ENCODE data around the gene CACNA1H.
"Not testable (repeated sequence)": the region's sequence is repeated elsewhere in the genome, so short reads cannot be mapped to it uniquely, and the experiment has no call there.

CACNA1H gene

DNA sequence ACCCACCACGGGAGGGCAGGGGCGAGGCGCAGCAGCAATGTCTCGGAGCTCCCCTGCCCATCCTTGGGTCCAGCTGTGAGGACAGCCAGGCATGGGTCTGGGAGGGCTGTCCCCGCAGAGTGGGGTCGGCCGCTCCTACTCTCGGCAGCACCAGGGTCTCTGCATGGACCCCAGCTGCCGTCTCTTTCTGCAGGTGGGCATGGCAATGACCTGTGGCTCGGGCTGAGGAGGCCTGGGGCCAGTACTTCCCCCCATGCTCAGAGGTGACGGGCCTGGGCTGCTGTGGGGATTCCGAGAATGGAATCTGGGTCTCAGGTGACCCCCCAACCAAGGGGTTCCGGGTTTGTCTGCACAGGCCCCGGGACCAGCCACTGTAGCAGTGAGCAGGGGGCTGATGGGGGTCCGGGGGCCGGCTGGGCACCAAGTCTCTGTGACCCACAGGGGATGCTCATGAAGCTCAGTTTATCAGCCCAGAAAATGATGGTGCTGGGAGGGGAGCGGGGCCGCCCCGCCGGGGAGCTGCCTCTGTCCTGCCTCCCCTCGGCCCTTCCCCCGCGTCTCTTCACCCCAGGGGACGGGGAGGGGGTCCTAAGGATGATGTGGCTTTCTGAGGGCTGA is 23.5 kb downstream of the CACNA1H start:
- DNase-seq, result no peak

DNA sequence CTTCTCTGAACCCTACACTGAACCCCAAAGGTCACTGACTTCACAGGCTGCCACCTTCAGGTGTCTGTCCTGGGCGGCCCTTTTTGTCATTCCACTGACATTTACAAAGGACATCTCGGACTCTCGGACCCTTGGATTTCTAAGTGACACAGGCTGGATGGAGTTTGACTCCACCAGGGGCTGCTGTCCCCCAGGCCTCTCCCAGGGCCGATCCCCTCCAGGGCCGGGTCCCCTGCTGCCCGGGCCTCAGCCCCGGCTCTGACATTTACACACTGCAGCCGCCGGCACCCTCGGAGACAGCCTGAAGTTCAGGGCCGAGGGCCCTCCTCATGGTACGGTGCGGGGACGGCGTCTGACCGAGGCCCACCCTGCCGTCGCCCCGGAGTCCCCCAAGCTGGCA is 24.1 kb downstream of the CACNA1H start:
- DNase-seq, result no peak

DNA sequence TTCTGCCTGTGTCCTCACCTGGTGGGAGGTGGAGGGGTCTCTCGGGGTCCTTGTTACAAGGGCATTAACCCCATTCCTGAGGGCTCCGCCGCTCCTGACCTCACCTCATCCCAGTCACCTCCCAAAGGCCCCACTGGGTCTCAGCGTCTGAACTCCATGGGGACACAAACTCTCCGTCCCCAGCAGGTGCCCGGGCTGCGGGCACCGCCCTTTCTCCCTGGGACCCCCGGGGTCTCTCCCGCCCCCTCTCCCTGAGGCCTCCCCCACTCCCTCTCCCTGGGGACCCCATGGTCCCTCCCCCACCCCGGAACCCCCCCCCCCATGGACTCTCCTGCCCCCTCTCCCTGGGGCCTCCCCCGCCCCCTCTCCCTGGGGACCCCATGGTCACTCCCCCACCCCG is 24.8 kb downstream of the CACNA1H start:
- DNase-seq, result no peak

DNA sequence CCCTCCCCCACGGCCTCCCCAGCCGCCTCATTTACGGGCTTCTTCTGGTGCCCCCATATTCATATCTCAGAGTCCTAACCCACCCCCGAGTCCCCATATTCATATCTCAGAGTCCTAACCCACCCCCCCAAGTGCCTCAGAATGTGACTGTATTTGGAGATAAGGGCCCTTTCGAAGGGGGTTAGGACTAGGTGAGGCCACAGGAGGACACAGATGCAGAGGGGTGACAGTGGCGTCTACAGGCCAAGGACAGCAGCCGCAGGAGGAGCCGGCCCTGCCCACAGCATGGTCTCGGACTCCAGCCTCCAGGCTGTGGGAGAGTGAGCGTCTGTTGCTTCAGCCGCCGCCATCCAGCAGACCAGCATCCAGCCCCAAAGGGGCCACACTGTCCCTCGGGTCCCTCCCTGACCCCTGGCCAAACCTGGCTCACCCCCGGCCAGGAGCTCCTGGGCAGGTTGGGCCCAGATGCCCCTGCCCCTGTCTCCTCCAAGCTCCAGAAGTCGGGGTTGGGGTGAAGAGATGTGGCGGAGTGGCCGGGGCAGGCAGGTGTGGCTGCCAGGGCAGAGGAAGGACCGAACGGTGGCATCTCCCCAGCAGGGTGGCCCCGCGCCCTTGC is 25.5 kb downstream of the CACNA1H start:
- no peak for DNase-seq

DNA sequence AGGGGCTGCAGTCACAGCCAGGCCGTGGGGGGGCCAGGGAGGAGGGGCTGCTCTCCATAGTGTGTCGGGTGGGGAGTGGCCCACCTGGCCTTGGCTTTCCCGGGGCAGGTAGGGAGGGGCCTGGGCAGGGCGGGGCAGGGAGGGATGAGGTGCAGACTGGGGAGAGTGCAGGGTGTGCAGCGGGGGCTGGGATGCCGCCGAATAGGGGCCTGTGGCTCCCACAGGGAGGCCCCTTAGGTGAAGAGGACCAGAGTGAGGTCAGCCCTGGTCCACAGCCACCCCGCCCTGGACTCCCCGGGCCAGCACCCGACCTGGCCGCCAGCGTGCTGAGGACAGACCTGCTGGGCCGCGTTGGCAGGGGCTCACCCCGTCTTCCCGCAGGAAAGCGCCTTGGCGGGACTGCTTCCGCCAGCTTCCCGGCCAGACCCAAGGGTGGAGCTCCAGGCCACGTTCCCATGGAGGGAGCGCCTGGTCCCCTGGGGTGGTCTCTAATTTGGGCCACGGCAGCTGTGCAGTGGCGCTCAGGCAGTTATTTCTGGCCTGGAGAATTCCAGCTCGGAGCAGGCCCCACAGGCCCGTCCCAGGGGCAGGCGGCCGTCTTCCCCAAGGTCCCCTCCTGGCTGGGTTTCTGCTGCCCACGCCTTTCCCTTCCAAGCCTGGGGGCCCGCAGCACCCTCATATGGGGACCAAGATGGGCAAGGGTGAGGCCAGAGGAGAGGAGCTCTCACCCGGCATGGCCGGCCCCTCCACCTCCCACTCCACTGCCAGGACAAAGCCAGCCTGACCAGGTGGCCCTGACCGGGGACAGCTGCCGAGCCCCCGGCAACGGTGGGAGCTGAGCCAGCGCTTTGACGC is 27.9 kb downstream of the CACNA1H start:
- DNase-seq, result no peak

DNA sequence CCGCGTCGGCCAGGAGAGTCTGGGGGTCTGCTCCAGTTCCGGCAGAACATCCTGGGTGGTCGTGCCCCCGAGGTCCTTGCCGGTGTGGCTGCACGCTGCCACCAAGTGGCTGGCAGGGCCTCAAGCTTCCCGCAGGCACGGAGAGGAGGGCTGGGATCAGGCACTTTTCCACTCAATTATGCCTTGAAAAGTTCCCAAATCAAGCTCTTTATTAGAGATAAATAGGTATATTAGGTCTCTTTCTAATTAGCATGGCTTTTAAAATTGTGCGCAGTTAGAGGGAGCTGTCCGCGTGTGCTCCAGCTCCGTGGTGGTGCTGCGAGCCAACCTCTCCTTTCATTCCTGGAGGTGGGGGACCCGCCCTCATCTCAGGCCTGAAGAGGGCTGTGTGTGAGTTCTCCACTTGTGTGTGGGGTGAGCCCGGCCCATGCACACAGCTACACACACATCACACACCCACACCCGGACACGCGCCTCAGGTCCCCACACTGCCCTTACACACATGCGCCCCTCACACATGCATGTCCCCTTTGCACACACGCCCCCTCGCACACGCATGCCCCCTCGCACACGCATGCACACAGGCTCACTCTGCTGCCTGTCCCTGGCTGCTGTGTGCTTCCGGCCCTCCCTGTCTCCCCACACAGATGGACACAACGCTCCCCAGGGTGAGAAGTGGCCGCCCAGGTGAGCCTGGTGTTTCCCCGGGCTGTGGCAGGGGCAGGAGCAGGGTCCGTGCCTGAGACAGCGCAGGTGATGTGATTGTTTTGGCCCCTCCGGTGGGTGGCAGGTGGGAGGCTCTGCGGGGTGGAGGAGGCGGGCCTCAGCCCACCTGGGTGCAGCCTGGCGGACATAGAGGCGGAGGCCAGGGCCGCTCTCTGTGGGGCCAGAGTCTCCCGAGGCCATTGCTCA is 28.8 kb downstream of the CACNA1H start:
- DNase-seq, result no peak

DNA sequence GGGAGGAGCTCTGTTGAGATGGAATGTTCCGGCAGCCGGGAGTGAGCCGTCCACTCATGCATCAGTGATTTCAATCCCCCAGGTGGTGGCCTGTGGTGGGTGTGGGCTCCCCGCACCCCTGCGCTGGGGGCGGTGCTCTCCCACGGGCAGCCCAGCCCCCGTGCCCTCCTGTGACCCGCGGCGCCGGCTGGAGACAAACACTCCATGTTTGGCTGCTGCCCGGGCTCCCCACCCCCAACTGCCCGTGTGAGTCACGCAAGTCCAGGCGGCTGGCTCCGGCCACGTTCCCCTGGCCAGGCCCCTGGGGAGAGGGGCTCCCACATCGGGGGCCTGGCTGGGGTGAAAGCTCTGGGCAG is 29.4 kb downstream of the CACNA1H start:
- no peak for DNase-seq

DNA sequence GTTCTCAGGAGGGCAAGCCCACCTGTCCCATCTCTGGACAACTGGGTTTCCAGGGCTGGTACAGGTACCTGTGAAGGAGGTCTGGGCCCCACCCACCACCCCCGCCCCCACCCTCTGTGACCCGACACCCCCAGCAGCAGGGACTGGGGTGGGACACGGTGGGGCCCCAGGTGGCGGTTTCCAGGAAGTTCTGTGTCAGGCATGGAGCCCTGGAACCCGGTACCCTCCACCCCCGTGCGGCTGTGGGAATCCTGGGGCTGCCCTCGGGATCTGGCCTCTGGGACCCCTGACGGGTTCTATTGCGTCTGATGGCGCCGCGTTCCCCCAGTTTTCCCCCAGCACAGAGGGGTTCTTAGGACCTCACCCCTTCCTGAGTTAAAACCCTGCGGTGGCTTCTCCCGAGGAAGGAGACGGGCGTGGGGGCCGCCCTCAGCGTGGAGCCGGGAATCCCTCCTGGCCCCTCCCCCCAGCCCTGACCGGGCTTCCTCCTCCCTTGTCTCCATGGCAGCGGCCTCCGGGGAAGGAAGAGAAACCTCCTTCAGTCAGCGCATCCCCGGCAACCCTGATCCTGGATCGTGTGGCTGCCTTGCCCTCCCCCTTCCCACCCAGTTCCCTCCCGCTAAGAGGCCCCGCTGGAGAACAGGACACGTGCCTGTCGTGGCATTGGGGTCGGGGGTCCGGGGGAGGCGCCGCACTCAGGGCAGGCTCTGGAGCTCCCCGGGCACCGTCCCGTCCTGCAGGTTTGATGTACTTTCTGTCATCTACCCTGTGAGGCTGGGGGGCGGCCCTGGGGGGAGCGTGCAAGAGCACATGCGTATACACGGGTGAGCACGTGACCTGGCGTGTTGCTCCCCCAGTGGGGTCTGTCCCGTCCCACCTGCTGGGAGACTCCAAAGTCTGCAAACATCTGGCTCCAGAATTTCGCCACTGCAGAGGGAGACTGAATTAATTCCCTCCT is 30.3 kb downstream of the CACNA1H start:
- DNase-seq, result no peak

DNA sequence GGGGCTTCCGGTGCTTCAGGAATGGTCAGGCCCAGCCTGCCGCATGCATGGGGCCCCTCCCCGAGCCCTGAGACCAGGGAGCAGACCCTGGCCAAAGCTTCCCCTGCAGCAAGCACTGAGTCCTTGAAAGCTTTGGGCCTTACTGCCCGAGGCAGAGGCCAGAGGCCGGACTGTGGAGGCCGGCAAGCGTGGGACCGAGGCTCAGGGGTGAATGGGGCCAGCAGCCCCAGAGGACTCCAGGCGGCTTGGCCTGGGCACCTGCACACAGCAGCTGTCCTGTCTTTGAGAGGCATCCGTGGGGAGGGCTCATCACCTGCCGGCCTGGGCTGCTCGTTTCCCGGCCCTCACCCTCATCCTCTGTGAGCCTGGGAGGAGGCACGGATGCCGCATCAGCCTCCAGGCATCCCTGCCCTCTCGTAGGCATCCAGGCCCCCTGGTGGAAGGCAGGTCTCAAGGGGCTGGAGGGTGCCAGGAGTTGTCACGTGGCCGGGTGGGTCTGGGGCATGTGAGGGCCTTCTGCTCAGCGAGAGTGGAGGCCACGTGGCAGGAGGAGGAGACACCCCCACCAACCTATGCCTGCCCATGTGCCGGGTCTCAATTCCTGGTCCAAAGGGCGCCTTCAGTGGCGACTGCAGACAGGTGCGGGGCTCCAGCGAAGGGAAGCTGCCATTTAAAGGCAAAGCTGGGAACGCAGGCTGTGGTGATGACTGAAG is 31.4 kb downstream of the CACNA1H start:
- no peak for DNase-seq

DNA sequence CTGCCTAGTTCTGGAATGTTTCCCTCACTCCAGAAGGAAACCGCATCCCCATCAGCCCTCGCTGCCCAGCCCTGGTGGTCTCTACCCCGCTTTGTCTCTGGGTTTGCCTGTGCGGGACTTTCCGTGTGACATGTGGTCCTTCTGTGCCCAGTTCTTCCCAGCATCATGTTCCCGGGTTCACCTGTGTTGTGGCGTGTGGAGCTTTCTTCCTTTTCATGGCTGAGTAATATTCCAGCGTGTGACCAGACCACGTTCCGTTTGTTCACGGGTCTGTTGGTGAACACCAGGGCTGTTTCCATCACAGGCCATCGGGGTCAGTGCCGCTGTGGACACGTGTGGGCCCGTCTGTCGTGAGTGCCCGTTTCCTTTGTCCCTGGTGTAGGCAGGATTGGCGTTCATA is 32.1 kb downstream of the CACNA1H start:
- DNase-seq, result no peak

DNA sequence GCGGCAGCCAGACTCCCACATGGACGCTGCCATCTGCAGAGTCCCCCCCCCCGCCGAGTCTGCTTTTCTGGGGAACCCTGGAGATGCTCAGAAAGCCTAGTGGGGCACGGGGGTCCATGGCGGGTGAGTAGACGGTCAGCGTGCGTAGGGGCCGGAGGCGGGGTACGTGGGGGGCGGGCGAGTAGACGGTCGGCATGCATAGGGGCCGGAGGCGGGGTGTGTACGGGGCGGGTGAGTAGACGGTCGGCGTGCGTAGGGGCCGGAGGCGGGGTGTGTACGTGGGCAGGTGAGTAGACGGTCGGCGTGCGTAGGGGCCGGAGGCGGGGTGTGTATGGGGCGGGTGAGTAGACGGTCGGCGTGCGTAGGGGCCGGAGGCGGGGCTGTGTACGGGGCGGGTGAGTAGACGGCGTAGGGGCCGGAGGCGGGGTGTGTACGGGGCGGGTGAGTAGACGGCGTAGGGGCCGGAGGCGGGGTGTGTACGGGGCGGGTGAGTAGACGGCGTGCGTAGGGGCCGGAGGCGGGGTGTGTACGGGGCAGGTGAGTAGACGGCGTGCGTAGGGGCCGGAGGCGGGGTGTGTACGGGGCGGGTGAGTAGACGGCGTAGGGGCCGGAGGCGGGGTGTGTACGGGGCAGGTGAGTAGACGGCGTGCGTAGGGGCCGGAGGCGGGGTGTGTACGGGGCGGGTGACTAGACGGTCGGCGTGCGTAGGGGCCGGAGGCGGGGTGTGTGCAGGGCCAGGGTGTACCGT is 32.7 kb downstream of the CACNA1H start:
- DNase-seq, result not testable (repeated sequence)

DNA sequence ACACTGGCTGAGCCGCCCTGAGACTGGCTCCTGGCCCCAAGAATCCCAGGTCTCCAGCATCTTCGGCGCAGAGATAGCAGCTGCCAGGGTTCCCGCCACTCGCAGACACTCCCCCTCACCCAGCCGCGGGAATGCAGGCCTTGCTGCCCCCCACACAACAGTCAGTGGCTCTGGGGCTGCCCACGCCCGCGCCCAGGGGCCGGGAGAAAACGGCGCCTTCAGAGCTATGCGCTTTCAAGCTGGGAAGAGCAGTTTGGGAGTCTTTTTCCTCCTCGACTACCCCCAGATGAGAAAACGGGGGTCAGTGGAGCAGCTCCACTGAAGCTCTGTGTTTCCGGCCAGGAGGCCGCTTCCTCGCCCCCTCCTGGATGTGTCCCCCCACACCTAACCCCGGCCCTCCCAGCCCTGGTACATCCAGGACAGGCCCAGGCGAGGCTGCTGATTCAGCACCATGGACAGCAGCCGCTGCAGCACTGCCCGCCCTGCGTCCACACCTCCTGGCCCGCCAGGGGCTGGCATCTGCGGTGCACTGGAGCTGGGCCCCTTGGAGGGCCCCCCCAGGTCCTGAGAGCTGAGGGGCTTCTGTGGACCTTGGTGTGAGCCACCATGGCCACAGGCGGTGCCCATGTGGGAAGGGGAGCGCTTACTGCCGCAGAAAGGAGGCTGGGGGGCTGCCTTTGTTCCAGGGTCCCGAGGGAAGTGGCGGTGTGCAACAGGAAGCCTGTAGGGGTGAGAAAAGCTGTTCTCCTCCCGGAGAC is 35.7 kb downstream of the CACNA1H start:
- DNase-seq, result no peak

DNA sequence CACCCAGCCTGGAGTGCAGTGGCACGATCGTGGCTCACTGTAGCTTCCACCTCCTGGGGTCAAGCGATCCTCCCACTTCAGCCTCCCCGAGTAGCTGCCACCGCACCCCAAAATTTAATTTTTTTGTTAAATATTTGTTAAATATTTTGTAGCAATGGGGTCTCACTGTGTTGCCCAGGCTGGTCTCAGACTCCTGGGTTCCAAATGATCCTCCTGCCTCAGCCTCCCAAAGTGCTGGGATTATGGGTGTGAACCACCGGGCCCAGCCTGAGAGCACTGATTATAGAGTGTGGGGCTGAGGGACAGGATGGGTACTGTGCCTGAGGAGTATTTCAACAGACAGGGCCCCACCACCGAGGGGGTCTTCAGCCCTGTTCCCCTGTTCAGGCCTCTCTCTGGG is 36.5 kb downstream of the CACNA1H start:
- no peak for DNase-seq

DNA sequence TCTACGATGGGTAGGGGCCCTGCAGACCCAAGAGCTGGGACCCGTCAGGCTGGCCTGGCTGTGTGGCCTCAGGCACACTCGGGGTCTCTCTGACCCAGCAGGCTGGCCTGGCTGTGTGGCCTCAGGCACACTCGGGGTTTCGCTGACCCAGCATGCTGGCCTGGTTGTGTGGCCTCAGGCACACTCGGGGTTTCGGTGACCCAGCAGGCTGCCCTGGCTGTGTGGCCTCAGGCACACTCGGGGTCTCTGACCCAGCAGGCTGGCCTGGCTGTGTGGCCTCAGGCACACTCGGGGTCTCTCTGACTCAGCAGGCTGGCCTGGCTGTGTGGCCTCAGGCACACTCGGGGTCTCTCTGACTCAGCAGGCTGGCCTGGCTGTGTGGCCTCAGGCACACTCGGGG is 37.9 kb downstream of the CACNA1H start:
- not testable (repeated sequence) for DNase-seq

DNA sequence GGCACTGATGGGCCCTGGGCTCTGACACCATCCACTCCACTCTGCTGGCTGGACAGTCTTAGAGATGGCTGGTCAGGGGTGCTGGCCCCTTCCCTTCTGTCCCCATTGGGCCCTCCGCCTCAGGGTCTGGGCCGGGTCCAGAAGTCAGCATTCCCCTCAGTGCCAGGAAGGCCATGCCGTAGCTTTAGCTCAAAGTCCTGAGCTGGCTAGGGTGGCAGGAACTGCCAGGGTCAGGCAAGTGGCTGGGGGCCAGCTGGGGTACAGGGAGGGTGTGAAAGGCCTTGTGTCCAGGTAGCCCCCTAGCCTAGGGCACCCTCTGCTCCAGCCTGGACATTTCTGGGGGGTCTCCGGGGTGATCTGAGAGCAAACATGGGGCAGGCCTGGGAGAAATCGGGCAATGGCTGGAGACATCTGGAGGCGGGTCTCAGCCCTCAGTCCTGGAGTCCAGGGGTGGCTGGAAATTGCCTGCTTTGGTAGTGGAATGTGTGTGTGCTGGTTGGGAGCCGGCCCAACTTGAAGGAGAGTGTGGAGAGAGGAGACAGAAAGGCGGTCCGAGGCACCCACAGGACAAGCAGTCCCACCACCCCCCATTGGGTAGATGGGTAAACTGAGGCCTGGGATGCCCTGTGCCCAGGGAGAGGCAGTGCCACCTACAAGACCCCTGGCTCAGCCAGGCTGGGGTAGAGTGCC is 39.6 kb downstream of the CACNA1H start:
- no peak for DNase-seq

DNA sequence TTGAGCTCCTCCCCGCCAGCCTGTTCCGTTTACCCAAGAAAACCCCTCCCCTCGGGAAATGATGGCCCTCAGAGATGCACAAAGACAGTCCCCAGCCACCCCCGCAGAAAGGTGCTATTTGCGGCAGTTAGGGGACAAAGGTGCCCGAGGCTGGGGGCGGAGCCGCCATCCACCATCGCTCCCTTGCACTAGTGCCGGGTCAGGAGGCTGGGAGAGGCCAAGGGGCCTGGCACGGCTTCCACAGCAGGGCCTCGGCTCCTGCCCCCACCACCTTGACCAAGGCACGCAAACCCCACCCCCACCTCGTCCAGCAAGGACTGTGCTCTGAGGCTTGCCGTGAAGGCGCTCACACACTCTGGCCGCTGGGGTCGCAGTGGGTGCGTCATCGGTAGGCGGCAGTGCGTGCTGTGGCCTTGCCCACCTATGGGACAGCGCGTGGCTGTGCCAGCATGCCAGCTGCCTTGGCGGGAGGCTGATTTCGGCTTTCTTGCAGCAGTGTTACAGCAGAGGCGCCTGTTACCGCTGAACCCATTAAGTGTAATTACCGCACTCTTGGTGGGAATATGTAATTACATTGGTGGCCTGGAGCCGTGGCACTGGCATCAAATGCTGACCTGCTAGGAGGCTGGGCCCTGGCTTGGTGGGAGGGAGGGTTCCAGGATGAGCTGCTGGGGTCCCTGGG is 40.4 kb downstream of the CACNA1H start:
- DNase-seq, result no peak

DNA sequence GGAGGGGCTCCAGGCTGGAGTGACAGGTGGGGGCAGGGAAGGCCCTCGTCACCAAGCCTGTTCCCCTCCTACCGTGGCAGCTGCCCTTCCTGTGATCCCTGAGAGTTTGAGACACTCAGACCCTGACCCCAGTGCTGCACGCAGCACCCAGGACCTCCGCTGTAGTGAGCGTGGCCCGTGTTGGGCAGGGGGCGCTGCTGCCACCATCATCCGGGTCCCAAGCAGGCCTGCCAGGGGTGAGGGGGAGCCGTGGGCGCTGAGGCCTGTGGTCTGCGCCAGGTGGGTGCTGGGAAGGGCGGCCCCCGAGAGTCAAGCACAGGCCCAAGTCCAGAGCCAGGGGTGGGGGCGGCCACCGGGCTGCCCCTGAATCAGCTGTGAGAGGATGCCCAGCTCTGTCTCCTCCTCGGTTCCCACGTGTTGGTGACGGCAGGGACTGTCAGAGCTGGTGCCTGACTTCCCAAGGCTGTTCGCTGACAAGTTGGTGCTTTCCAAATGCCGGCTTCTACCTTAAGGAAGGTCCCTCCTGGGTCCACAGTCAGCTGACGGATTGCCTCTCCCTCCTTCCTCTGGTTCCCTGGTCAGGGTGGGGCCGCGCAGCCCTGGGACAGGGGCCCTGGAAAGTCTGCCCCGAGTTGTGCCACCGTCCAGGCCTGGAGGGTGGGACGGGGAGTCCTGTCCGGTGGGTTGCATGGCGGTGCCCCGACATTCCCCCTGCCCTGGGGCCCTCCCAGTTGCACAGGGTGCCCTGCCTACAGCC is 41.1 kb downstream of the CACNA1H start:
- DNase-seq, result no peak

Measured in NCI-H510A (cell line).